Measurements from ENCODE around the gene KLHL29.
A peak's percentile ranks its signal among the peaks of the same experiment; 100 is the strongest.

The KLHL29 gene

DNA sequence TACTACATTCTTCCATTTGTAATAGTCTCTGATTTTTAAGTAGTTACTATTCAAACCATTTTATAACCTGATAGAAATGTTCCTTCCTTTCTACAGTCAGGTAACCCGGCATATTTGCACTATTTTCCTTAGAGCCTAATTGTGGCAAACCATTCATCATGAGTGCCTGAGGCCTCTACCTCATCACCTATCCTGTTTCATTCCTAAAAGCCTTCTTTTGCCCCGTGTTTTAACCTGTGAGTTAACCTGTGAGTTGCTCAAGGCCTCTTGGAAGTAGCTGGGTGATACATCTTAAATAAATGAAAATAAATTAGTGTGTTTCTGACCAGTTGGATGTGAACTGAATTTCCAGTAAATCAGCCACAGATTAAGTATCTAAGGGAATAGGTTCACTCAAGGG, 6.5 kb upstream of the KLHL29 start:
- TF ChIP-seq POLR2AphosphoS5 (IDR thresholded peaks at IDR 0.05; ENCODE audit: low read depth, low read length) (no peak), SIN3A (IDR thresholded peaks at IDR 0.05; ENCODE audit: borderline replicate concordance, insufficient read depth, low read length) (no peak), FOXP2 (optimal IDR thresholded peaks at IDR 0.05; ENCODE audit: borderline replicate concordance, extremely low read depth, extremely low read length, insufficient read depth) (no peak), TAF1 (IDR thresholded peaks at IDR 0.05; ENCODE audit: borderline replicate concordance, insufficient read depth, low read length) (no peak)
- TF ChIP-seq, protein P1, sequence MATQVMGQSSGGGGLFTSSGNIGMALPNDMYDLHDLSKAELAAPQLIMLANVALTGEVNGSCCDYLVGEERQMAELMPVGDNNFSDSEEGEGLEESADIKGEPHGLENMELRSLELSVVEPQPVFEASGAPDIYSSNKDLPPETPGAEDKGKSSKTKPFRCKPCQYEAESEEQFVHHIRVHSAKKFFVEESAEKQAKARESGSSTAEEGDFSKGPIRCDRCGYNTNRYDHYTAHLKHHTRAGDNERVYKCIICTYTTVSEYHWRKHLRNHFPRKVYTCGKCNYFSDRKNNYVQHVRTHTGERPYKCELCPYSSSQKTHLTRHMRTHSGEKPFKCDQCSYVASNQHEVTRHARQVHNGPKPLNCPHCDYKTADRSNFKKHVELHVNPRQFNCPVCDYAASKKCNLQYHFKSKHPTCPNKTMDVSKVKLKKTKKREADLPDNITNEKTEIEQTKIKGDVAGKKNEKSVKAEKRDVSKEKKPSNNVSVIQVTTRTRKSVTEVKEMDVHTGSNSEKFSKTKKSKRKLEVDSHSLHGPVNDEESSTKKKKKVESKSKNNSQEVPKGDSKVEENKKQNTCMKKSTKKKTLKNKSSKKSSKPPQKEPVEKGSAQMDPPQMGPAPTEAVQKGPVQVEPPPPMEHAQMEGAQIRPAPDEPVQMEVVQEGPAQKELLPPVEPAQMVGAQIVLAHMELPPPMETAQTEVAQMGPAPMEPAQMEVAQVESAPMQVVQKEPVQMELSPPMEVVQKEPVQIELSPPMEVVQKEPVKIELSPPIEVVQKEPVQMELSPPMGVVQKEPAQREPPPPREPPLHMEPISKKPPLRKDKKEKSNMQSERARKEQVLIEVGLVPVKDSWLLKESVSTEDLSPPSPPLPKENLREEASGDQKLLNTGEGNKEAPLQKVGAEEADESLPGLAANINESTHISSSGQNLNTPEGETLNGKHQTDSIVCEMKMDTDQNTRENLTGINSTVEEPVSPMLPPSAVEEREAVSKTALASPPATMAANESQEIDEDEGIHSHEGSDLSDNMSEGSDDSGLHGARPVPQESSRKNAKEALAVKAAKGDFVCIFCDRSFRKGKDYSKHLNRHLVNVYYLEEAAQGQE (IDR thresholded peaks at IDR 0.05; ENCODE audit: insufficient read depth in 1 of 2, low read depth in 2 of 2, low read length in 2 of 2): no peak

DNA sequence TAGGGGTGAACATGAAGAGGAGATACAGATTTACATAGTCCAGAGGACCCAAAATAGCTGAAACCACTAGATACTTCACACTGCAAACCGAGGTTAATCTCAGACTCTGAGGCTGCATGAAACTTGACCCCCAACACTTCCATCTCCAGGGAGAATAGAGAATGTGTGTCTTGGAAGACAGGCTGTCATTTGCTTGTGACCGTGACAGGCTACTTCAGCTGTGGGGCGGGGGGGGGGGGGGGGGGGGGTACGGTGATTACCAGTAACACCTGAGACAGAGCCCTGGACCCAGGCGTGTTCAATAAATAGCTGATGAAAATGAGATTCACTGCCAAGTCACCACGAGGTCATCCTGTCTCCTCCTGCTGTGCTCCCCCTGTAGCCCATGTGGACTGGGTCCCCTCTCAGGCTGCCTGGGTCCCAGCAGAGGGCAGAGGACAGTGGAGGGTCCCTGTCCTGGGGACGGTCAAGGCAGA, 5.7 kb upstream of the KLHL29 start:
- TF ChIP-seq SIN3A (IDR thresholded peaks at IDR 0.05; ENCODE audit: borderline replicate concordance, insufficient read depth, low read length) (no peak), POLR2AphosphoS5 (IDR thresholded peaks at IDR 0.05; ENCODE audit: low read depth, low read length) (no peak)

DNA sequence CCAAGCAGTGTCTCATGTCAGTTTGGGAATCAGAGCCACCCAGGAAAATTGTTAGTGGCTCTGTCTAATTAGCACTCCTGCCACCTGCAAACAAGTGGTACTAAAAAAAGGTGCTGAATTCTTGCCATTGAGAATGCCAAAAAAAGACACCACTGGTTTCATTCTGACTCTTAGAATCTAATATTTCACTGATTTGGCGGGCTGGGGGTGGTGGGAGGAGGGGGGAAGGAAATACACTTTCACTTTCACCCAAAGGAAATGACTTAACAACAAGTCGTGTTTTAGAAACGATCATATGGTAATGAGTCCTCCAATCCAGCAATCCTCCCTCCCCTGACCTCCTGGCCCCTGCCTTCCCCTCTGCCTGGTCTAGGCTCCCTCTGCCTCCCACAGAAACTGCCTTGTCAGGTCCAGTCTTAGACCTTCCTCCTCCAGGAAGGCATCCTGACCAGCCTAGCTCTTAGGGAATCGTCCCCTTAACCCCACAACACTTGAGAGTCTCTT, 4.4 kb upstream of the KLHL29 start:
- TF ChIP-seq, protein P1 (IDR thresholded peaks at IDR 0.05; ENCODE audit: insufficient read depth in 1 of 2, low read depth in 2 of 2, low read length in 2 of 2): 0 out of 4 replicates have a peak, but pooled peaks of 1 of the 2 experiments have one; percentile 9
- TF ChIP-seq POLR2AphosphoS5 (IDR thresholded peaks at IDR 0.05; ENCODE audit: low read depth, low read length): no peak

DNA sequence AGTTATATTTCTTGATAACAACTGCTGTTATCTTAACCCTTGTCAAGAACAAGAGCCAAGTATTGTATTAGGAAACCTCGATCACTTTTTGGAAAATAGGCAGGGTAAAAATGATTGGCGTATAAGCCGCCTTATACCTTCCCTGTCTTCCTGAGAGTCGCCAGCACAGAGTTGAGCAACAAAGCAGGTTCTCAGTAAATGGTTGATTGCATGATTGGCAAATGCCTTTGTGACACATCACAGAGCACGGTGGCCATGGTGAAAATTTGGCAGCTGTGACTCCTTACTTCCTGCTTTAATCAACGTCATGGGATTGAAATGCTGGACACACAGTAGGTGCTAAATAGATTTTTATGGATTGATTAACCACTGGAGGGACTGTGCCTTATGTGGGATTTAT, 3.9 kb upstream of the KLHL29 start:
- no peak for TF ChIP-seq SIN3A (IDR thresholded peaks at IDR 0.05; ENCODE audit: borderline replicate concordance, insufficient read depth, low read length)

DNA sequence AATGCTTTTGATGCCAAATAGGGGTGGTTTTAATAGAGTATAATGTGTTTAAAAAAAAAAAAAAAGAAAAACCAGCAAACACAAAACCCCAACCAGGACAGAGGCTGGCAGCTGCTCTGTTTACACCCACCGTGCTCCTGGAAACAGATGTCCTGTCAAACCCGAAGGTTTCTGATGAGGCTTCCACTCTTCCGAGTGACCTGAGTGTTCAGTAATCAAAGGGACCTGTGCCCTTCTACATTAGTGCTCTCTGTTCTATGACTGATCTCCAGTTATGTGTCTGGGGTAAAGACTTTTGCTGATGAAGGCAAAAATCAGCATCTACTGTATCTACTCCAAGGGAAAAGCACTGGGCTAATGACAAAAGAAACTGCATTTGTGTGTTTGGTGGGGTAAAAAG, 3.5 kb upstream of the KLHL29 start:
- TF ChIP-seq, protein P1 (IDR thresholded peaks at IDR 0.05; ENCODE audit: insufficient read depth in 1 of 2, low read depth in 2 of 2, low read length in 2 of 2): no peak
- no peak for TF ChIP-seq SIN3A (IDR thresholded peaks at IDR 0.05; ENCODE audit: borderline replicate concordance, insufficient read depth, low read length)
- TF ChIP-seq POLR2AphosphoS5 (IDR thresholded peaks at IDR 0.05; ENCODE audit: low read depth, low read length): no peak
- TF ChIP-seq TAF1 (IDR thresholded peaks at IDR 0.05; ENCODE audit: borderline replicate concordance, insufficient read depth, low read length): no peak
- TF ChIP-seq FOXP2 (optimal IDR thresholded peaks at IDR 0.05; ENCODE audit: borderline replicate concordance, extremely low read depth, extremely low read length, insufficient read depth): no peak

DNA sequence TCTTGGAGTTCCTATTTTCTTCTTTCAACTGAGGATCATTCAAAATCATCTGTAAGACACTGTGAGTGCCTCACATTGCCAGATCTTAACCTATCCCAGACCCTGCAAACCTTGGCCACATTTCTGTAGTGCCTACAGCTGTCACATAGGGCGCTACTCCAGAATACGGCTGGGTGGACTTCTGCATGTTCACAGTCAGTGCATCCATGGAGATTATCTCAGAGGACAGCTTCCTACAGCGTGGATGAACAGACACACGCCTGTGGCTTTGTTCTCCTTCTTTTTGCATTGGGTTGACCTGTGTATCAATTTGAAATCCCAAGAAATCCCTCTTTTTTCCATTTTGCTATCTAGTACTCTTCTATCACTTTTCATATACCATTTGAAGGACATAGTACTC, 1.9 kb upstream of the KLHL29 start:
- TF ChIP-seq TAF1 (IDR thresholded peaks at IDR 0.05; ENCODE audit: borderline replicate concordance, insufficient read depth, low read length): no peak
- TF ChIP-seq, protein P1 (IDR thresholded peaks at IDR 0.05; ENCODE audit: insufficient read depth in 1 of 2, low read depth in 2 of 2, low read length in 2 of 2): no peak
- no peak for TF ChIP-seq SIN3A (IDR thresholded peaks at IDR 0.05; ENCODE audit: borderline replicate concordance, insufficient read depth, low read length)
- no peak for TF ChIP-seq POLR2AphosphoS5 (IDR thresholded peaks at IDR 0.05; ENCODE audit: low read depth, low read length)
- TF ChIP-seq FOXP2 (optimal IDR thresholded peaks at IDR 0.05; ENCODE audit: borderline replicate concordance, extremely low read depth, extremely low read length, insufficient read depth): no peak
